ENCODE results near the gene AADACL4.

The AADACL4 gene

DNA sequence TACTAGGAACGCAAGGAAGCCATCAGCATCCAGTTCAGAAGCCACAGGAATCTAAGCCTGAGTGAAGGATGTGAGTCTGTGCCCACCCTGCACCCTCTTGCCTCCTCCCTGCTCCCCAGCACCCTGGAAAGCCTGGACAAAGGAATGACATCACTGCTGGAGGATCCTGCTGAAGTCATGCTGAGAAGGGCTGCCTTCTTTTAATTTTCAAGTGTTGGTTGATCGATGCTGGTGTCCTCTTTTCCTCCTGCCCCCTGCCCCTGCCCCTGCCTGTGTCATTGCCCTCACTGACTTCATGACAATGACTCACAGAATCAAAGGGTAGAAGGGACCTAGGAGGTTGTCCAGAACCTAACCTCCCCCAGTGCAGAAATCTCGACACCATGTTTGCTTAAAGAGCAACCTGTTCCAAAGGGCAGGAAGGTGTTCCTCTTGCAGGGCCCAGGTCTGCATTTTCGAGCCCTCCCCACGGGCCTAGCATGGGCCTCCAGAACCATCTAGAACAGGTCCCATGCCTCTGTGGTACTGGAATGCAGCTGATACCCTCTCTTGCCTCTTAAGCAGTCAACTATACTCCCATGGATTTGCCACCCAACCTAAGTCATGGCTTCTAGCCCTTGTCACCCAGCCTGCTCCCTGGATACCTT lies 35.5 kb upstream of the AADACL4 start:
- Histone ChIP-seq H4K8ac (ENCODE audit: low read length) (no peak overlapping the region), H3K27me3 (ENCODE audit: control insufficient read depth in 1 of 2, insufficient read depth in 1 of 2, low read length in 2 of 2) (peaks cover 0 to 12% of the 10 kb centered on the region in 2 experiments), H2BK12ac (ENCODE audit: low read length in 2 of 2) (no peak overlapping the region), H3K18ac (ENCODE audit: low read depth in 1 of 2, low read length in 2 of 2) (no peak overlapping the region), H2BK120ac (ENCODE audit: low read depth, low read length) (no peak overlapping the region), H3K9ac (ENCODE audit: low read length) (no peak overlapping the region), H3K23ac (ENCODE audit: low read length in 2 of 2) (no peak overlapping the region), H2AK5ac (ENCODE audit: low read length, severe bottlenecking) (no peak overlapping the region), H3K79me1 (replicated peaks; ENCODE audit: low read length, poor library complexity, severe bottlenecking) (no peaks in the 10 kb centered on the region), H3K4me2 (ENCODE audit: low read length, poor library complexity, severe bottlenecking) (no peak overlapping the region), H4K91ac (ENCODE audit: low read length) (no peak overlapping the region), H2AFZ (ENCODE audit: low read depth, low read length) (no peak overlapping the region), H3K9me3 (ENCODE audit: control insufficient read depth, low read length) (no peaks in the 10 kb centered on the region), H3K4me1 (ENCODE audit: control insufficient read depth, insufficient read depth, low read depth, low read length) (peaks cover 6% of the 10 kb centered on the region), H3K4ac (ENCODE audit: low read depth in 1 of 2, low read length in 2 of 2) (no peak overlapping the region), H3K4me3 (ENCODE audit: insufficient read depth in 1 of 2, low read depth in 1 of 2, low read length in 2 of 2) (no peak overlapping the region), H3K27ac (ENCODE audit: low read length, poor library complexity, severe bottlenecking) (no peak overlapping the region), H3K36me3 (ENCODE audit: control insufficient read depth in 1 of 2, insufficient read depth in 2 of 2, low read depth in 1 of 2, low read length in 2 of 2) (peaks cover 0 to 9% of the 10 kb centered on the region in 2 experiments), H2BK5ac (ENCODE audit: low read depth, low read length, poor library complexity, severe bottlenecking) (no peak overlapping the region), H2BK15ac (ENCODE audit: low read depth, poor library complexity, severe bottlenecking) (no peak overlapping the region), H3K14ac (ENCODE audit: low read length in 2 of 2) (no peak overlapping the region)
- no peak for DNase-seq
- WGBS = 82% methylated on average over 5 of the region's 5 CpGs

DNA sequence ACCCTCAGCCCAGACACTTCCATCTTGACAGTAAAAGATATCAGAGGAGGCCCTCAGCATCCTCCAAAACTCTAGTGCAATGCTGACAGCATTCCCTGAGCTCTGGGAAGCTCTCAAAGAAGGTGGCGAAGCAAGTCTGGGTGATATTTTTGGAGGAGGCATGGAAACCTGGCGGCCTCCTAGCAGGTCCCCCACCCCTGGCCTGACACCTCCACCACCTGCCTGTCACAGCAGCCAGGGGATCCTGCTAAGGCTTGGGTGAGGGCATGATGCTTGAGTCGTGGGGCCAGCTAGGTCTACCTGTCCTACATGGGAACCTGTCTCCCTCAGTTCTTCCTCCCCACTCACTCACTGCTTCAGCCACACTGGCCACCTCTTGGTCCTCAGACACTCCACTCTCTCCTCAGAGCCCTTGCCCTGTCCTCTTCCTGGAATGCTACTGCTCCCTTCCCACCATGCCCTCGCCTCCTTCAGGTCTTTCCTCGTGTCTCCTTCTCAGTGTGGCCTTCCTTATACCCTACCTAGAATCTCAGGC lies 34.3 kb upstream of the AADACL4 start:
- Histone ChIP-seq H3K14ac (ENCODE audit: low read length in 2 of 2) (no peak overlapping the region), H2AK5ac (ENCODE audit: low read length, severe bottlenecking) (no peak overlapping the region), H3K4me1 (ENCODE audit: control insufficient read depth, insufficient read depth, low read depth, low read length) (peaks cover under 1% of the 10 kb centered on the region), H4K8ac (ENCODE audit: low read length) (no peak overlapping the region), H3K23ac (ENCODE audit: low read length in 2 of 2) (no peak overlapping the region), H3K27me3 (ENCODE audit: control insufficient read depth in 1 of 2, insufficient read depth in 1 of 2, low read length in 2 of 2) (peaks cover 0 to 14% of the 10 kb centered on the region in 2 experiments), H3K18ac (ENCODE audit: low read depth in 1 of 2, low read length in 2 of 2) (no peak overlapping the region), H2BK120ac (ENCODE audit: low read depth, low read length) (no peak overlapping the region), H3K4me2 (ENCODE audit: low read length, poor library complexity, severe bottlenecking) (no peak overlapping the region), H4K91ac (ENCODE audit: low read length) (no peak overlapping the region), H3K79me1 (replicated peaks; ENCODE audit: low read length, poor library complexity, severe bottlenecking) (no peaks in the 10 kb centered on the region), H3K27ac (ENCODE audit: low read length, poor library complexity, severe bottlenecking) (no peak overlapping the region), H3K9me3 (ENCODE audit: control insufficient read depth, low read length) (no peaks in the 10 kb centered on the region), H2BK5ac (ENCODE audit: low read depth, low read length, poor library complexity, severe bottlenecking) (no peak overlapping the region), H2BK12ac (ENCODE audit: low read length in 2 of 2) (no peak overlapping the region), H3K4me3 (ENCODE audit: insufficient read depth in 1 of 2, low read depth in 1 of 2, low read length in 2 of 2) (no peak overlapping the region), H2AFZ (ENCODE audit: low read depth, low read length) (no peak overlapping the region), H2BK15ac (ENCODE audit: low read depth, poor library complexity, severe bottlenecking) (no peak overlapping the region), H3K4ac (ENCODE audit: low read depth in 1 of 2, low read length in 2 of 2) (no peak overlapping the region), H3K36me3 (ENCODE audit: control insufficient read depth in 1 of 2, insufficient read depth in 2 of 2, low read depth in 1 of 2, low read length in 2 of 2) (peaks cover 0 to 9% of the 10 kb centered on the region in 2 experiments), H3K9ac (ENCODE audit: low read length) (no peak overlapping the region)
- DNase-seq = no peak
- WGBS = 82% methylated on average over 4 of the region's 5 CpGs

DNA sequence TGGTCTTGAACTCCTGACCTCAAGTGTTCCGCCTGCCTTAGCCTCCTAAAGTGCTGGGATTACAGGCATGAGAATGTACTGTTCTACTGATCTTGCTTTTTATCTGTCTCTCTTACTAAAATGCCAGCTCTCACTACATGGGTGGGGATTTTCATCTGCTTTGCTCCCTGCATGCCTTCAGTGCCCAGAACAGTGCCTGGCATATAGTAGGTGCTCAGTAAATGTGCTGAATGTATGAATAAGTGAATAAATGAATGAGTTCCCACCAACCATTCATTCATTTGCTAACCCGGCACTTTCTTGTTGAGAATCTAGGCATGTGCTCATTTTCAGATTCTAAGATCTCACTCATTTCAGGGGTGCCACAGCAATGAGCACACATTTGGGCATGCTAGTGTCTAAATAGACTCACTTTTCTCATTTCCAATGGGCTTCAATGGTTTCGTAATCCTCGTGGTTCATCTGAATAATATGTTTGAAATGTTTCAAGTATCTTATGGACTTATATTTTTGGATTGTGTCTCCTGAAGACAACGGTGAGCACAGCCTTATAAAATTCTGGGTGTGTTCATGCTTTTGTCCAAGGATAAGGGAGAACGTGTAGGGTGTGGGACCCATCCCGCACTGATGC lies 33.5 kb upstream of the AADACL4 start:
- no peak overlapping the region for H3K27ac ChIP-seq (ENCODE audit: low read length, poor library complexity, severe bottlenecking)
- no peaks in the 10 kb centered on the region for H3K79me1 ChIP-seq (replicated peaks; ENCODE audit: low read length, poor library complexity, severe bottlenecking)
- no peak overlapping the region for H2AFZ ChIP-seq (ENCODE audit: low read depth, low read length)
- H2AK5ac ChIP-seq (ENCODE audit: low read length, severe bottlenecking) = no peak overlapping the region
- peaks cover 0 to 9% of the 10 kb centered on the region in 2 experiments for H3K36me3 ChIP-seq (ENCODE audit: control insufficient read depth in 1 of 2, insufficient read depth in 2 of 2, low read depth in 1 of 2, low read length in 2 of 2)
- no peak overlapping the region for H4K91ac ChIP-seq (ENCODE audit: low read length)
- DNase-seq = no peak
- no peak overlapping the region for H2BK12ac ChIP-seq (ENCODE audit: low read length in 2 of 2)
- H3K14ac ChIP-seq (ENCODE audit: low read length in 2 of 2) = no peak overlapping the region
- no peak overlapping the region for H3K4me2 ChIP-seq (ENCODE audit: low read length, poor library complexity, severe bottlenecking)
- H4K8ac ChIP-seq (ENCODE audit: low read length) = no peak overlapping the region
- WGBS = 89% methylated on average over 7 of the region's 7 CpGs
- no peaks in the 10 kb centered on the region for H3K9me3 ChIP-seq (ENCODE audit: control insufficient read depth, low read length)
- no peak overlapping the region for H3K18ac ChIP-seq (ENCODE audit: low read depth in 1 of 2, low read length in 2 of 2)
- no peak overlapping the region for H2BK15ac ChIP-seq (ENCODE audit: low read depth, poor library complexity, severe bottlenecking)
- H2BK5ac ChIP-seq (ENCODE audit: low read depth, low read length, poor library complexity, severe bottlenecking) = no peak overlapping the region
- H3K4me3 ChIP-seq (ENCODE audit: insufficient read depth in 1 of 2, low read depth in 1 of 2, low read length in 2 of 2) = no peak overlapping the region
- peaks cover 5% of the 10 kb centered on the region for H3K4me1 ChIP-seq (ENCODE audit: control insufficient read depth, insufficient read depth, low read depth, low read length)
- no peak overlapping the region for H3K9ac ChIP-seq (ENCODE audit: low read length)
- no peak overlapping the region for H3K23ac ChIP-seq (ENCODE audit: low read length in 2 of 2)
- H3K4ac ChIP-seq (ENCODE audit: low read depth in 1 of 2, low read length in 2 of 2) = no peak overlapping the region
- H2BK120ac ChIP-seq (ENCODE audit: low read depth, low read length) = no peak overlapping the region
- peaks cover 0 to 19% of the 10 kb centered on the region in 2 experiments for H3K27me3 ChIP-seq (ENCODE audit: control insufficient read depth in 1 of 2, insufficient read depth in 1 of 2, low read length in 2 of 2)

DNA sequence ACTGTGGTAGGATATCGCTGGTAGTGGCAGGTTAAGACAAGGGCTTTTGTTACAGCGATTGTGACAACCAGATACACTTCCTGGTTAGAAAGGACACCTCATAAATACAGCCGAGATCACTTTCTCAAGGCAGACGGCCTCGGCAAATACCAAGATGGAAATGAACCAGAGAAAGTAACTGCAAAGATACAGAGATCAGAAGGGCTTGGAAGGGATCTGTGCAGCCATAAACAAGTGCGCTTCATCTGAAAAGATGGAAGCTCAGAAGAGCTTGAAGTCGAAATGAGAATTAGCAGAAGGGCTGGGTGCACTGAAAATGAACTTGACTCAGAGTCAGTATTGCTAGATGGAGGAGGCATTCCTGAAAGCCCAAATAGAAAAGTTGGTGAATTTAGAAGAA lies 32.9 kb upstream of the AADACL4 start:
- no peaks in the 10 kb centered on the region for H3K79me1 ChIP-seq (replicated peaks; ENCODE audit: low read length, poor library complexity, severe bottlenecking)
- peaks cover 0 to 21% of the 10 kb centered on the region in 2 experiments for H3K27me3 ChIP-seq (ENCODE audit: control insufficient read depth in 1 of 2, insufficient read depth in 1 of 2, low read length in 2 of 2)
- H3K4me3 ChIP-seq (ENCODE audit: insufficient read depth in 1 of 2, low read depth in 1 of 2, low read length in 2 of 2) = no peak overlapping the region
- peaks cover 9% of the 10 kb centered on the region for H3K4me1 ChIP-seq (ENCODE audit: control insufficient read depth, insufficient read depth, low read depth, low read length)
- no peak overlapping the region for H3K4ac ChIP-seq (ENCODE audit: low read depth in 1 of 2, low read length in 2 of 2)
- no peak overlapping the region for H2BK120ac ChIP-seq (ENCODE audit: low read depth, low read length)
- no peak overlapping the region for H3K14ac ChIP-seq (ENCODE audit: low read length in 2 of 2)
- no peak overlapping the region for H2AK5ac ChIP-seq (ENCODE audit: low read length, severe bottlenecking)
- H2BK5ac ChIP-seq (ENCODE audit: low read depth, low read length, poor library complexity, severe bottlenecking) = no peak overlapping the region
- no peaks in the 10 kb centered on the region for H3K9me3 ChIP-seq (ENCODE audit: control insufficient read depth, low read length)
- H3K4me2 ChIP-seq (ENCODE audit: low read length, poor library complexity, severe bottlenecking) = no peak overlapping the region
- no peak overlapping the region for H3K27ac ChIP-seq (ENCODE audit: low read length, poor library complexity, severe bottlenecking)
- H3K23ac ChIP-seq (ENCODE audit: low read length in 2 of 2) = no peak overlapping the region
- H4K8ac ChIP-seq (ENCODE audit: low read length) = no peak overlapping the region
- no peak overlapping the region for H2BK15ac ChIP-seq (ENCODE audit: low read depth, poor library complexity, severe bottlenecking)
- H3K9ac ChIP-seq (ENCODE audit: low read length) = no peak overlapping the region
- no peak overlapping the region for H2BK12ac ChIP-seq (ENCODE audit: low read length in 2 of 2)
- H3K18ac ChIP-seq (ENCODE audit: low read depth in 1 of 2, low read length in 2 of 2) = no peak overlapping the region
- 90% methylated on average over 7 of the region's 7 CpGs for WGBS
- DNase-seq = no peak
- H3K36me3 ChIP-seq (ENCODE audit: control insufficient read depth in 1 of 2, insufficient read depth in 2 of 2, low read depth in 1 of 2, low read length in 2 of 2) = peaks cover 0 to 9% of the 10 kb centered on the region in 2 experiments
- no peak overlapping the region for H2AFZ ChIP-seq (ENCODE audit: low read depth, low read length)
- H4K91ac ChIP-seq (ENCODE audit: low read length) = no peak overlapping the region

Measured in mesenchymal stem cell (in vitro differentiated cells and primary cell).